ENCODE measurements around the gene RNASE7. TPM values are rescaled to one million over a fixed set of nuclear protein-coding genes. Genes with fewer than 3 reads are reported as not detected.

Gene RNASE7
- total RNA-seq, 1 donor from 2014 or later, result not detected

GRCh38 chr14:21026988-21027315 is 15.2 kb upstream of the RNASE7 start:
- TF ChIP-seq, protein P1, sequence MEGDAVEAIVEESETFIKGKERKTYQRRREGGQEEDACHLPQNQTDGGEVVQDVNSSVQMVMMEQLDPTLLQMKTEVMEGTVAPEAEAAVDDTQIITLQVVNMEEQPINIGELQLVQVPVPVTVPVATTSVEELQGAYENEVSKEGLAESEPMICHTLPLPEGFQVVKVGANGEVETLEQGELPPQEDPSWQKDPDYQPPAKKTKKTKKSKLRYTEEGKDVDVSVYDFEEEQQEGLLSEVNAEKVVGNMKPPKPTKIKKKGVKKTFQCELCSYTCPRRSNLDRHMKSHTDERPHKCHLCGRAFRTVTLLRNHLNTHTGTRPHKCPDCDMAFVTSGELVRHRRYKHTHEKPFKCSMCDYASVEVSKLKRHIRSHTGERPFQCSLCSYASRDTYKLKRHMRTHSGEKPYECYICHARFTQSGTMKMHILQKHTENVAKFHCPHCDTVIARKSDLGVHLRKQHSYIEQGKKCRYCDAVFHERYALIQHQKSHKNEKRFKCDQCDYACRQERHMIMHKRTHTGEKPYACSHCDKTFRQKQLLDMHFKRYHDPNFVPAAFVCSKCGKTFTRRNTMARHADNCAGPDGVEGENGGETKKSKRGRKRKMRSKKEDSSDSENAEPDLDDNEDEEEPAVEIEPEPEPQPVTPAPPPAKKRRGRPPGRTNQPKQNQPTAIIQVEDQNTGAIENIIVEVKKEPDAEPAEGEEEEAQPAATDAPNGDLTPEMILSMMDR (IDR thresholded peaks at IDR 0.05; ENCODE audit: borderline replicate concordance), result no peak
- no peak for DNase-seq
- intact Hi-C loops (cut with micrococcal nuclease), result no loop called here
- peak overlapping the region; percentile 99 for H3K27ac ChIP-seq (replicated peaks)
- peaks cover 50% of the 10 kb centered on the region for H3K4me1 ChIP-seq
- no peaks in the 10 kb centered on the region for H3K27me3 ChIP-seq (ENCODE audit: low read depth)
- peaks cover 3% of the 10 kb centered on the region for H3K36me3 ChIP-seq
- no peaks in the 10 kb centered on the region for H3K9me3 ChIP-seq (replicated peaks)
- no peak overlapping the region for H3K4me3 ChIP-seq

DNA sequence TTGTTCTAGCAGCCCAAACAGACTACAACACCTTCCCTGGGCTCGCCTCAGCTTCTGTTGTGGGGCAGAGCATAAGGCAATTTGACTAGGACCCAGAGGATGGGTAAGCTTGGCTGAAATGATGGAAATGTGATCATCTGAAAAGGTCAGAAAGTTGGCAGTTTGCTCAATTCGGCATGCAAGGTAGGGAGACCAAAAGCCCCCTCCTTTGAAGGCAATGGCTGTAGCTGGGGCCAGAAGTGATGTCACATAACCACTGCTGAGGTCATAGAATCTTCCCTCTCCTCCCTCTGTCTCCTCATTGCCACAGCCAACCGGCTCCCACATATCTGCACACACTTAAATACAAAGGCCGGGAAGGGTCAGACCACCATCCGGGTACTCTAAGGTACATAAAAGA is 12.2 kb upstream of the RNASE7 start, which contains the start of gene TPPP2:
TPPP2 (plus strand) TSS at position 301 of the 400 bp plus-strand sequence. CDS start 365 bp downstream, outside the sequence.
- TF ChIP-seq, protein P1 (IDR thresholded peaks at IDR 0.05; ENCODE audit: borderline replicate concordance), result no peak
- H3K9me3 ChIP-seq (replicated peaks), result no peaks in the 10 kb centered on the region
- intact Hi-C loops (cut with micrococcal nuclease), result no loop called here
- no peak for DNase-seq
- H3K4me3 ChIP-seq, result no peak within 1 kb of the TSS
- peaks cover 21% of the 10 kb centered on the region for H3K4me1 ChIP-seq
- no peak within 1 kb of the TSS for H3K27ac ChIP-seq (replicated peaks)
- H3K27me3 ChIP-seq (ENCODE audit: low read depth), result no peaks in the 10 kb centered on the region
- no peaks in the 10 kb centered on the region for H3K36me3 ChIP-seq

DNA sequence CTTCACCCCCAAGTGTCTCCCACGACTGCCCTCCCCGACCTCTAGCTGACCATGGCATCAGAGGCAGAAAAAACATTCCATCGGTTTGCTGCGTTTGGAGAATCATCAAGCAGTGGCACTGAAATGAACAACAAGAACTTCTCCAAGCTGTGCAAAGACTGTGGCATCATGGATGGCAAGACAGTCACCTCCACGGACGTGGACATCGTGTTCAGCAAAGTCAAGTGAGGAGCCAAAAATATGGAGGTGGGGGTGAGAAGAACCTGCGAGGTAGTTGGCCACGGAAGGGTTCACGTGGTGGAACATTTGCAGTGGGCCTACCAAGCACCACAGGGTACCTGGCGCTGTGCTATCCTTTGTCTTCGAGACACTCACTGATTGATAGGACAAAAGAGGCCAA is 11.6 kb upstream of the RNASE7 start:
- TF ChIP-seq, protein P1 (IDR thresholded peaks at IDR 0.05; ENCODE audit: borderline replicate concordance), result no peak
- no peaks in the 10 kb centered on the region for H3K36me3 ChIP-seq

DNA sequence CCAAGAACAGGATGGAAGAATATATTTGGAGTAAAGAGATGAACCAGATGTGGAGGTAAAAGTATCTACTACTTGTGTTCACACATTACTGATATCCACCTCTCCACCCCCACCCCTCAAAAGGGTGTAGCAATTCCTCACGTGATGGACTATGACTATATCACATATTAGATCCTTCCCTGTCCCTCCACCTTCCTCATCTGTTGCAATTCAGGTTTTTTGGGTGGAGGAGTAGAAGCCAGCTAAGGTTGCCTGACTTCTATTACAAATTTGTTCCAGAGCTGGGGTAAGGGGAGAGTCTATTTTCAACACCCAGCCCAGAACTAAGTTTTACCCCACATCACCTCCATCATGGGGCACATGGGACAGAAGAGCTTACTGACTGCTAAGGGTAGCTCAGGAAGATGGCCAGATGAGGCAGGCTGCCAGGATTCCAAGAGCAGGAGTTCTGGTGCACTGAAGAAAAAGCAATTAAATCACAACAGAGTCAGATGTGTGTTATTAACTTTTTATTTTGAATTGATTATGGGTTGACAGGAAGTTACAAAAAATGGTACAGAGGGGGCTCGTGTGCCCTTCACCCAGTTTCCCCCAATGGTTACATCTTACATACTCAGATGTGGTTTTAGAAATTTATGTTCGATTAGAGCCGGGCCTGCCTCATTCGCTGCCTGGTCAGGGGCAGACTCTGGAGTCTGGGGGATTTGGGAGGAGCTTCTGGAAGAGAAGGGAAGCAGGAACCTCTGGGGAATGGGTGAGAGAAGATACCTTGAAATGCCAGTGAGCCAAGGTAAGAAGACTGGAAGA is 9.6 kb upstream of the RNASE7 start:
- intact Hi-C loops (cut with micrococcal nuclease), result no loop called here
- no peak for DNase-seq
- H3K4me1 ChIP-seq, result no peaks in the 10 kb centered on the region
- no peaks in the 10 kb centered on the region for H3K36me3 ChIP-seq
- no peaks in the 10 kb centered on the region for H3K9me3 ChIP-seq (replicated peaks)
- no peaks in the 10 kb centered on the region for H3K27me3 ChIP-seq (ENCODE audit: low read depth)
- no peak overlapping the region for H3K27ac ChIP-seq (replicated peaks)
- TF ChIP-seq, protein P1 (IDR thresholded peaks at IDR 0.05; ENCODE audit: borderline replicate concordance), result no peak
- no peak overlapping the region for H3K4me3 ChIP-seq

More for the DNA sequence above, 11.6 kb upstream of the RNASE7 start:
- Histone ChIP-seq H3K9me3 (replicated peaks) (no peaks in the 10 kb centered on the region), H3K27ac (replicated peaks) (no peak overlapping the region), H3K27me3 (ENCODE audit: low read depth) (no peaks in the 10 kb centered on the region), H3K4me3 (no peak overlapping the region), H3K4me1 (peaks cover 16% of the 10 kb centered on the region)
- DNase-seq, result no peak
- intact Hi-C loops (cut with micrococcal nuclease), result no loop called here

DNA sequence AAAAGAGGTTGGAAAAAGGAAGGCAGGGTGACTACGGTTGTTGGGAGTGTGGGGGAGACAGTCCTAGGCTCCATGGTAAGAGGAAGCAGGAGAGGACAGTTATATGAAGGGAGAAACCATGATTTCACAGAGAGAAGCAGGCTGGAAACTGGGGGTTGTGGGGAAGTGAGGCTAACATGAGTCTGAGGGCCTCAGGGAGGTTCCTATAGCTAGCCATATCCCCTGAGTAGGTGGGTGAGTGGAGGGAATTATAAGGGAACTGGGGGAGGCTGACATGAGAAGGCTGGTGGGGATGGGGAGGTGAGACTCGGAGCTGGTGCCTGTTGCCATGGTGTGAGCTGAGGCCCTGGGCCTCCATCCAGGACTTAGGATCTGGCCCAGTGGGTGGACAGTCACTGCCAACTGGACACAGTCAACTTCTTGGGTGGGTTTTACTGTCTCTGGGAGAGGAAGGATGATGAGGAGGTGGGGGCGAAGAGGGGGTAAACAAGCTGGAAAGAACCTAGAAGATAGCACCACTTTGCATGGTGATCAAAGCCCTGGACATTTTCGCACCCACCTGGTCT is 8.9 kb upstream of the RNASE7 start:
- Histone ChIP-seq H3K4me1 (peaks cover 3% of the 10 kb centered on the region), H3K36me3 (no peaks in the 10 kb centered on the region), H3K27me3 (ENCODE audit: low read depth) (no peaks in the 10 kb centered on the region), H3K9me3 (replicated peaks) (no peaks in the 10 kb centered on the region), H3K27ac (replicated peaks) (no peak overlapping the region), H3K4me3 (no peak overlapping the region)
- DNase-seq, result no peak
- intact Hi-C loops (cut with micrococcal nuclease), result no loop called here
- TF ChIP-seq, protein P1 (IDR thresholded peaks at IDR 0.05; ENCODE audit: borderline replicate concordance), result no peak

All from left ventricle myocardium inferior (tissue), 1 donor.